ENCODE results near the gene MANF.
A peak's percentile ranks its signal among the peaks of the same experiment; 100 is the strongest.

The MANF gene

DNA sequence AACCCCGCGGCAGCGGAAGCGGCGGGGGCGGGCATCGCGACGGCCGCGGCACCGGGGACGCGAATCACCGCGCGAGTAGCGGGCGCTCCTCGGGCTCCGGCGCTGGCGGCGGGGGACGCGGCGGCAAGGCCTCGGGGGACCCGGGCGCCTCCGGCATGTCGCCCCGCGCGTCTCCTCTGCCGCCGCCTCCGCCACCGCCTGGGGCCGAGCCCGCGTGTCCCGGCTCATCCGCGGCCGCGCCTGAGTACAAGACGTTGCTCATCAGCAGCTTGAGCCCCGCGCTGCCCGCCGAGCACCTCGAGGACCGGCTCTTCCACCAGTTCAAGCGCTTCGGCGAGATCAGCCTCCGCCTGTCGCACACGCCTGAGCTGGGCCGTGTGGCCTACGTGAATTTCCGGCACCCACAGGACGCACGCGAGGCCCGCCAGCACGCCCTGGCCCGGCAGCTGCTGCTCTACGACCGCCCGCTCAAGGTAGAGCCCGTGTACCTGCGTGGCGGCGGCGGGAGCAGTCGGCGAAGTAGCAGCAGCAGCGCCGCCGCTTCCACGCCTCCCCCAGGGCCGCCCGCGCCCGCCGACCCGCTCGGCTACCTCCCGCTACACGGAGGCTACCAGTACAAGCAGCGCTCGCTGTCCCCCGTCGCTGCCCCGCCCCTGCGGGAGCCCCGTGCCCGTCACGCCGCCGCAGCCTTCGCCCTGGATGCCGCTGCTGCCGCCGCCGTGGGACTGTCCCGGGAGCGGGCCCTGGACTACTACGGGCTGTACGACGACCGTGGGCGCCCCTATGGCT lies 6.7 kb downstream of the MANF start:
- Histone ChIP-seq H3F3A (ENCODE audit: insufficient read depth) (peaks cover 46% of the 10 kb centered on the region), H3K27me3 (ENCODE audit: low read length) (no peaks in the 10 kb centered on the region), H3K9me2 (replicated peaks; ENCODE audit: insufficient read depth, low read length) (no peaks in the 10 kb centered on the region), H3K27ac (ENCODE audit: low read depth, low read length) (peak overlapping the region; percentile 58; the same call in 1 of the 2 replicates), H3K4me2 (ENCODE audit: low read depth, low read length, poor library complexity, severe bottlenecking) (peak overlapping the region; percentile 60), H2AFZ (ENCODE audit: low read depth, low read length, severe bottlenecking) (no peak overlapping the region), H3K36me3 (ENCODE audit: low read length) (no peaks in the 10 kb centered on the region; the same call in 1 of the 2 replicates), H3K79me2 (ENCODE audit: insufficient read depth, low read length) (peaks cover 53% of the 10 kb centered on the region), H3K9me3 (ENCODE audit: insufficient read depth, low read length) (no peaks in the 10 kb centered on the region), H3K4me3 (ENCODE audit: insufficient read depth, low read length, poor library complexity, severe bottlenecking) (peak overlapping the region; percentile 67), H3K9ac (ENCODE audit: low read length) (peak overlapping the region; percentile 75), H4K20me1 (ENCODE audit: low read depth, low read length) (no peaks in the 10 kb centered on the region; the same call in 1 of the 2 replicates)
- TF ChIP-seq, protein P1, sequence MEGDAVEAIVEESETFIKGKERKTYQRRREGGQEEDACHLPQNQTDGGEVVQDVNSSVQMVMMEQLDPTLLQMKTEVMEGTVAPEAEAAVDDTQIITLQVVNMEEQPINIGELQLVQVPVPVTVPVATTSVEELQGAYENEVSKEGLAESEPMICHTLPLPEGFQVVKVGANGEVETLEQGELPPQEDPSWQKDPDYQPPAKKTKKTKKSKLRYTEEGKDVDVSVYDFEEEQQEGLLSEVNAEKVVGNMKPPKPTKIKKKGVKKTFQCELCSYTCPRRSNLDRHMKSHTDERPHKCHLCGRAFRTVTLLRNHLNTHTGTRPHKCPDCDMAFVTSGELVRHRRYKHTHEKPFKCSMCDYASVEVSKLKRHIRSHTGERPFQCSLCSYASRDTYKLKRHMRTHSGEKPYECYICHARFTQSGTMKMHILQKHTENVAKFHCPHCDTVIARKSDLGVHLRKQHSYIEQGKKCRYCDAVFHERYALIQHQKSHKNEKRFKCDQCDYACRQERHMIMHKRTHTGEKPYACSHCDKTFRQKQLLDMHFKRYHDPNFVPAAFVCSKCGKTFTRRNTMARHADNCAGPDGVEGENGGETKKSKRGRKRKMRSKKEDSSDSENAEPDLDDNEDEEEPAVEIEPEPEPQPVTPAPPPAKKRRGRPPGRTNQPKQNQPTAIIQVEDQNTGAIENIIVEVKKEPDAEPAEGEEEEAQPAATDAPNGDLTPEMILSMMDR (IDR thresholded peaks at IDR 0.05; ENCODE audit: insufficient read depth, low read length, poor library complexity, severe bottlenecking), result no peak
- no peak for TF ChIP-seq EZH2phosphoT487 (conservative IDR thresholded peaks at IDR 0.05; ENCODE audit: low read length)

DNA sequence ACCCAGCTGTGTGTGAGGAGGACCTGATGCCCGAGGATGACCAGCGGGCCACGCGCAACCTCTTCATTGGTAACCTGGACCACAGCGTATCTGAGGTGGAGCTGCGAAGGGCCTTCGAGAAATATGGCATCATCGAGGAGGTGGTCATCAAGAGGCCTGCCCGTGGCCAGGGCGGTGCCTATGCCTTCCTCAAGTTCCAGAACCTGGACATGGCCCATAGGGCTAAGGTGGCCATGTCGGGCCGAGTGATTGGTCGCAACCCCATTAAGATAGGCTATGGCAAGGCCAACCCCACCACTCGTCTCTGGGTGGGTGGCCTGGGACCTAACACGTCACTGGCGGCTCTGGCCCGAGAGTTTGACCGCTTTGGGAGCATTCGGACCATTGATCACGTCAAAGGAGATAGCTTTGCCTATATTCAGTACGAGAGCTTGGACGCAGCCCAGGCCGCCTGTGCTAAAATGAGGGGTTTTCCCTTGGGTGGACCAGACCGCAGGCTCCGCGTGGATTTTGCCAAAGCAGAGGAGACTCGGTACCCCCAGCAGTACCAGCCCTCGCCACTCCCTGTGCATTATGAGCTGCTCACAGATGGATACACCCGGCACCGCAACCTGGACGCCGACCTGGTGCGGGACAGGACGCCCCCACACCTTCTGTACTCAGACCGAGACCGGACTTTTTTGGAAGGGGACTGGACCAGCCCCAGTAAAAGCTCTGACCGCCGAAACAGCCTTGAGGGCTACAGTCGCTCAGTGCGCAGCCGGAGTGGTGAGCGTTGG lies 7.5 kb downstream of the MANF start:
- H3K79me2 ChIP-seq (ENCODE audit: insufficient read depth, low read length), result peaks cover 49% of the 10 kb centered on the region
- H3K9ac ChIP-seq (ENCODE audit: low read length), result peak overlapping the region; percentile 75
- no peaks in the 10 kb centered on the region for H3K9me3 ChIP-seq (ENCODE audit: insufficient read depth, low read length)
- H3K4me3 ChIP-seq (ENCODE audit: insufficient read depth, low read length, poor library complexity, severe bottlenecking), result peak overlapping the region; percentile 67
- no peak for TF ChIP-seq EZH2phosphoT487 (conservative IDR thresholded peaks at IDR 0.05; ENCODE audit: low read length)
- TF ChIP-seq, protein P1 (IDR thresholded peaks at IDR 0.05; ENCODE audit: insufficient read depth, low read length, poor library complexity, severe bottlenecking), result no peak
- H3K4me2 ChIP-seq (ENCODE audit: low read depth, low read length, poor library complexity, severe bottlenecking), result peak overlapping the region; percentile 60
- no peak overlapping the region for H3K27ac ChIP-seq (ENCODE audit: low read depth, low read length)
- H3F3A ChIP-seq (ENCODE audit: insufficient read depth), result peaks cover 43% of the 10 kb centered on the region
- H3K36me3 ChIP-seq (ENCODE audit: low read length), result no peaks in the 10 kb centered on the region; the same call in 1 of the 2 replicates
- no peak overlapping the region for H2AFZ ChIP-seq (ENCODE audit: low read depth, low read length, severe bottlenecking)
- H3K9me2 ChIP-seq (replicated peaks; ENCODE audit: insufficient read depth, low read length), result no peaks in the 10 kb centered on the region
- H3K27me3 ChIP-seq (ENCODE audit: low read length), result no peaks in the 10 kb centered on the region
- no peaks in the 10 kb centered on the region; the same call in 1 of the 2 replicates for H4K20me1 ChIP-seq (ENCODE audit: low read depth, low read length)

DNA sequence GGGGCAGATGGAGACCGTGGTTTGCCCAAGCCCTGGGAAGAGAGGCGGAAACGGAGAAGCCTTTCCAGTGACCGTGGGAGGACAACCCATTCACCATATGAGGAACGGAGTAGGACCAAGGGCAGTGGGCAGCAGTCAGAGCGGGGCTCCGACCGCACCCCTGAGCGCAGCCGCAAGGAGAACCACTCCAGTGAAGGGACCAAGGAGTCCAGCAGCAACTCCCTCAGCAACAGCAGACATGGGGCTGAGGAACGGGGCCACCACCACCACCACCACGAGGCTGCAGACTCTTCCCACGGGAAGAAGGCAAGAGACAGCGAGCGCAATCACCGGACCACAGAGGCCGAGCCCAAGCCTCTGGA lies 8.0 kb downstream of the MANF start:
- no peak for TF ChIP-seq EZH2phosphoT487 (conservative IDR thresholded peaks at IDR 0.05; ENCODE audit: low read length)
- TF ChIP-seq, protein P1 (IDR thresholded peaks at IDR 0.05; ENCODE audit: insufficient read depth, low read length, poor library complexity, severe bottlenecking), result no peak

More for the DNA sequence above, 8.0 kb downstream of the MANF start:
- H3F3A ChIP-seq (ENCODE audit: insufficient read depth), result peaks cover 37% of the 10 kb centered on the region
- no peaks in the 10 kb centered on the region for H3K9me3 ChIP-seq (ENCODE audit: insufficient read depth, low read length)
- H3K36me3 ChIP-seq (ENCODE audit: low read length), result no peaks in the 10 kb centered on the region; the same call in 1 of the 2 replicates
- H3K4me3 ChIP-seq (ENCODE audit: insufficient read depth, low read length, poor library complexity, severe bottlenecking), result no peak overlapping the region
- H3K79me2 ChIP-seq (ENCODE audit: insufficient read depth, low read length), result peaks cover 43% of the 10 kb centered on the region
- H3K27ac ChIP-seq (ENCODE audit: low read depth, low read length), result no peak overlapping the region
- no peaks in the 10 kb centered on the region; the same call in 1 of the 2 replicates for H4K20me1 ChIP-seq (ENCODE audit: low read depth, low read length)
- no peaks in the 10 kb centered on the region for H3K9me2 ChIP-seq (replicated peaks; ENCODE audit: insufficient read depth, low read length)
- no peak overlapping the region for H2AFZ ChIP-seq (ENCODE audit: low read depth, low read length, severe bottlenecking)
- H3K27me3 ChIP-seq (ENCODE audit: low read length), result no peaks in the 10 kb centered on the region
- no peak overlapping the region for H3K9ac ChIP-seq (ENCODE audit: low read length)
- H3K4me2 ChIP-seq (ENCODE audit: low read depth, low read length, poor library complexity, severe bottlenecking), result no peak overlapping the region

Data from SU-DHL-6 (cell line).